Right ventricle myocardium inferior (tissue), 1 donor: ENCODE results near the gene CEP44. TPM values are rescaled to one million over a fixed set of nuclear protein-coding genes. Genes with fewer than 3 reads are reported as not detected.
A peak's percentile ranks its signal among the peaks of the same experiment; 100 is the strongest.
"Not testable (repeated sequence)": the region's sequence is repeated elsewhere in the genome, so short reads cannot be mapped to it uniquely, and the experiment has no call there.

ENCODE experiments used
- ATAC-seq: fragments of 200-7000 bp; cut with Tn5 transposase; one replicate; pipeline ENCODE4 v1.9.1; 2020; ENCODE audit warnings: mild to moderate bottlenecking, moderate library complexity
- DNase-seq: peaks from one replicate; pipeline ENCODE4 v3.0.0; 2021; ENCODE audit errors: missing footprints
- intact Hi-C: fragments of 100-400 bp; cut with DNase I; formaldehyde crosslinking; loops from one replicate; pipeline ENCODE4 v1.11.0; 2022
- total RNA-seq: library from RNA; stranded (reverse); fragmentation: NEBNext Ultra II Directional; extraction: Animal tissue kit (Norgen Biotek cat#: 25700); gene quantifications from one replicate; pipeline ENCODE4 v1.2.1, GENCODE V29; 2021
- donor health status: DM: no; HTN: yes; CAD: no; lungs with severe emphysema.

Gene CEP44
- total RNA-seq, 1 donor from 2014 or later: 9.3 TPM

- intact Hi-C loops: no loop called here
- ATAC-seq (no peak), DNase-seq (no peak)
These were observed 9.3 kb upstream of the CEP44 start for GRCh38 chr4:174274436-174274835.

GRCh38 chr4:174275101-174275500, 8.6 kb upstream of the CEP44 start:
- ATAC-seq (no peak), DNase-seq (no peak)
- intact Hi-C loops: no loop called here

DNA sequence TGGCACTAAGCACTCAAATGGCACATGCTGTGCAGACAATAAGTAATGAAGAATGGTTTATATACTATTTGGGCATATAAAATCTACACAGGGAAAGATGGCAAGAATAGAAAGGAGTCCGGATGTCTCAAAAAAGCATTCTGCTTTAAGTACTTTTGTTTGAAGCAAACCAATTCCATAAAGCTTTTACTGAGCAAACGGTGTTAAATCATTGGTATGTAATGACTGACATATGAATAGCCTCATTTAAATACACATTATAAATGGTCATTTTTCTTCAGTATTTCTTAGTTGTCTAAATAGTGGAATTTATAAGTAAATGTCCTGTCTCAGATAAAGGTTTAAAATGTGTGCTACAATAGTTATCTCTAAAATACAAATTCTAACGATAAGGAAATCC, 6.3 kb upstream of the CEP44 start:
- intact Hi-C loops: no loop called here
- ATAC-seq: no peak
- no peak for DNase-seq

DNA sequence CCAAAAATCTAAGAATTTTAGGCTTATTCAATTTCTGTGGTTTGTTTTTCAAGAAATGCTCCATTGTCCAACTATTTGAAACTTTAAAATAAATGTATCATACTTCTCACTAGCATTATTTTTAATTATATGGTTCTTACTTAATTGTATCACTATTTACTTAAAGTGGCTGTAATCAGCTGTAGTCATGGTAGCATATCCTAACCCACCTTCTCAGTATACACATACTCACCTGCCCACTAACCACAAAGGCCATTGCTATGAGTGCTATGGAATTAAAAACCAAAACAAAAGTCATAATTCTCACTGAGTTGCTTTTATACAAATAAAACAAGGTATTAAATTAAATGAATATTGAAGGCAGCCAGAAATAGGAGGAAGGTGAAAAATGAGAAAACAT, 5.2 kb upstream of the CEP44 start:
- intact Hi-C loops: no loop called here
- DNase-seq: no peak
- ATAC-seq: no peak

GRCh38 chr4:174279433-174280155, 4.1 kb upstream of the CEP44 start:
- ATAC-seq (no peak), DNase-seq (no peak)
- intact Hi-C loops: no loop called here

DNA sequence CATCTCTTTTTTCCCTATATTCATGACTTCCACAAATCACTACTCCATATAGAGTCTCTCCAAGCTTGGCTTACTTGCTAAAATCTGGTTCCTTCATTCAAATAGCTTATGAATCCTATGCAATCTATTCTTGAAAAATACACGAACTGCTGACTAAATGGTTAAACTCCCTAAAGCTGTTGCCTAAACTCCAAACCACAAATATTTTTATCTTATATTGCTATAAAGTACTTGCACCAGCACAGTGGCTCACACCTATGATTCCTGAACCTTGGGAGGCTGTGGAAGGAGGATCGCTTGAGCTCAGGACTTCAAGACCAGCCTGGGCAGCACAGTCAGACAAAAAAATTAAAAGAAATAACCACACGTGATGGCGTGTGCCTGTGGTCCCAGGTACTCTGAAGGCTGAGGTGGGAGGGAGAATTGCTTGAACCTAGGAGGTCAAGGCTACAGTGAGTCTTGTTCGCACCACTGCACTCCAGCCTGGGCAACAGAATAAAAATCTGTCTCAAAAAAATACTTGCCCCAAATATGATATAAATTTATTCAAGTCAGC, 2.5 kb upstream of the CEP44 start:
- intact Hi-C loops: no loop called here
- DNase-seq: no peak
- ATAC-seq: no peak

GRCh38 chr4:174281901-174282300, 1.8 kb upstream of the CEP44 start:
- ATAC-seq (no peak), DNase-seq (no peak)
- intact Hi-C loops: no loop called here

- intact Hi-C loops: no loop called here
- ATAC-seq (peak; percentile 99), DNase-seq (peak; percentile 80)
These were observed 740 bp upstream of the CEP44 start for GRCh38 chr4:174282836-174283506.

GRCh38 chr4:174284487-174284886, 776 bp downstream of the CEP44 start:
- intact Hi-C loops: no loop called here
- DNase-seq: no peak
- ATAC-seq: no peak

GRCh38 chr4:174286870-174287269, 3.2 kb downstream of the CEP44 start:
- DNase-seq (no peak), ATAC-seq (no peak)
- intact Hi-C loops: no loop called here

- intact Hi-C loops: no loop called here
- DNase-seq: no peak
- ATAC-seq: no peak
These were observed 8.8 kb downstream of the CEP44 start for GRCh38 chr4:174292473-174292872.

- intact Hi-C loops, DNase-seq, ATAC-seq: not testable (repeated sequence)
These were observed 10.9 kb downstream of the CEP44 start for GRCh38 chr4:174294641-174295040.

GRCh38 chr4:174295142-174295541, 11.4 kb downstream of the CEP44 start:
- intact Hi-C loops, DNase-seq, ATAC-seq: not testable (repeated sequence)

DNA sequence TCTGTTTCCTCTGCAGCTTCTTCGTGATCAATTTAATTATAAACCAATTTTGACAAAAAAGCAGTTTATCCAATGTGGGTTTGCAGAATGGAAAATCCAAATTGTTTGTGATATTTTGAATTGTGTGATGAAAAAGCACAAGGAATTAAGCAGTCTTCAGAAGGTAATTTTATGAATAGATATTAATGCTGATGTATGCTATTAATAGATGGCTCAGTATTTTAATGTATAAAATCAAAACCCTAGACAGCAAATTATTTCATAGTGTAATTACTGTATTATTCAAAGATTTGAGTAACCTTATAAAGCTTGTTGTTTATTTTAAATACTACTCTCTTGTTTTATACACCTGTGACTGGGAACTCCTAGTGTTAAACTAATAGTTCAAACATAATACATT, 20.0 kb downstream of the CEP44 start:
- ATAC-seq: no peak
- intact Hi-C loops: no loop called here

DNA sequence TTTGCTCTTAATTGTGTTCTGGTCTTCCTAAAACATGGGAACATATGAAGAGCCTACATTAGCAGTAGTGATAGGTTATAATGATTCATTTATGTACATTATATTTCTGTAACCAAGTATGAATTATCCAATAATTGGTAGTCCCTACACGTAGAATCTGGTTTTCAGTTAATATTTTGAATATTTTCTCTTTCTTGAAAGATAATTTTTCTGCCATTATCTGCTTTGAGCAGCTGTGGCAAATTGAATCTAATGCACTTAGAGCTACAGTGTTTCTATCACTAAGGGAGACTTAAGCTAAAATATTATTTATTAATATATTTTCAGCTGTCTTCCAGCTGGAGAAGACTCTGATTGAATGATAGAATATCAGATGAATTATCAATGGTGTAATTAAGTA, 21.0 kb downstream of the CEP44 start:
- DNase-seq: no peak
- no peak for ATAC-seq
- intact Hi-C loops: no loop called here

More for the DNA sequence above, 20.0 kb downstream of the CEP44 start:
- no peak for DNase-seq

GRCh38 chr4:174305961-174306360, 22.2 kb downstream of the CEP44 start:
- ATAC-seq (no peak), DNase-seq (no peak)
- intact Hi-C loops: no loop called here

DNA sequence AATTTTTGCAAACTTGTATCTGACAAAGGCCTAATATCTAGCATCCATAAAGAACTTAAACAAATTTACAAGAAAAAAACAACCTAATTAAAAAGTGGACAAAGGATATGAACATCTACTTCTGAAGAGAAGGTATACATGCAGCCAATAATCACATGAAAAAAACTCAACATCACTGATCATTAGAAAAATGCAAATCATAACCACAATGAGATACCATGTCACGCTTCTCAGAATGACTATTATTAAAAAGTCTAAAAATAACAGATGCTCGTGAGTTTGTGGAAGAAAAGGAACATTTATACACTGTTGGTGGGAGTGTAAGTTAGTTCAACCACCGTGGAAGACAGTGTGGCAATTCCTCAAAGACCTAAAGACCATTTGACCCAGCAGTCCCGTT, 24.0 kb downstream of the CEP44 start:
- intact Hi-C loops: no loop called here
- DNase-seq (no peak), ATAC-seq (no peak)

GRCh38 chr4:174312993-174313392, 29.3 kb downstream of the CEP44 start:
- ATAC-seq (no peak), DNase-seq (no peak)
- intact Hi-C loops: loop anchor here (10.0 kb wide), 2 partner anchors 558 to 888 kb away; no protein-coding TSS in a partner anchor

- ATAC-seq (peak; percentile 48), DNase-seq (no peak)
- intact Hi-C loops: loop anchor here (10.0 kb wide), 2 partner anchors 559 to 889 kb away; no protein-coding TSS in a partner anchor
These were observed 30.6 kb downstream of the CEP44 start for GRCh38 chr4:174314274-174314673.

DNA sequence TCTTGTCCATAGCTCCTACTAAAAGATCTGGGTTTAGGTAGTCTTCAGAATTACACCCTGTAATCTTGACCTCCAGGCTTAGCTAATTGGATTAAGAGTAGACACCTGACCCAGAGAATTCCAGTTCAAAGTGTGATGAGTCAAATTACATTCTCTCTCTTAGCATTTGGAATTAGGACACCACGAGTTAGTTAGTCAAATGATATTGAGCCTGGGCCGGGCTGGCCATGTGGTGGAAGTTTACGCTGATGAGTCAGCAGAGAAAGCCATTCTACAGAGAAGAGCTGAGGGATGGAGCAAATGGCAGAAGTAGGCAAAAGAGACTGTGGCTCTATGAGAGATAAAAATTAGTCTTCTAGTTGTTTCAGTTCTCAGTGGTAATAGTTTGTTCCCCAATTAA, 31.1 kb downstream of the CEP44 start:
- DNase-seq: no peak
- intact Hi-C loops: loop anchor here (5.0 to 10.0 kb wide), 4 partner anchors 97 to 890 kb away; no protein-coding TSS in a partner anchor
- no peak for ATAC-seq
